ENCODE data around the gene PFDN4.

Gene PFDN4

GRCh38 chr20:54173653-54174456 is 34.0 kb upstream of the PFDN4 start, which contains the start of gene CYP24A1:
Gene CYP24A1, minus strand, starts transcription at chr20:54173986. Its CDS starts 407 bp downstream, at chr20:54173579.
- DNase-seq (ENCODE audit: low read depth, low spot score), result no peak

DNA sequence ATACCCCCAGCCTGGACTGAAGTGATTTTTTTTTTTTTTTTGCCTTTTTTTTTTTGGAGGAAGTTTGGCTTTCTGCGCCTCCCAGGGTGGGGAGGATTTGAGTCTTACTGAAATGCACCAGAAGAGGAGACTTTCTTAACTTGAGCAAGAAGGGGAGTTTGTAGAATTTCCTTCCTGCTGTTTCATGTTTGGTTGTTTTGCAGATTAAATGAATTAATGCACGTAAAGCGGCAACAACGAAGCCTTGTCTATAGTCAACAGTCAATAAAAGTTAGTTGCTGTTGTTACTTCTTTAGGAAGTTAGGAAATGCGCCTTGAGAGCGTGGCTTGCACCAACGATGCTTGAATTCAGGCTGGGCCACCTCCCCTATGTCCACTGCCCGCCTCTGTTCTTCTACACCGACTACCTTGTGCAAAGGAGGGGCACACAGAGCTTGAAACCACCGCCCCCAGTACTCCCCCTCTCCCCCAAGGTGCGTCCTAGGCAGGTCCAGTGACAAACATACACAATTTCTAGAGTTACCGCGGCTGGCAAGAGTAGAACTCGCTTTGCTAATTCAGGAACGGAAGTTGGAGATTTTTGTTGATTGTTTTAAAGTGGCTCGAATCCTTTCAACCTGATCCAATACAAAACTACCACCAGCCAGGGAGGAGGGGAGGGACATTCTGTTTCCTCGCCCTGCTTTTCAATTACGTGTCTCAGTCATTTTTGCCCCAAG is 33.3 kb upstream of the PFDN4 start:
- DNase-seq (ENCODE audit: low read depth, low spot score), result no peak

DNA sequence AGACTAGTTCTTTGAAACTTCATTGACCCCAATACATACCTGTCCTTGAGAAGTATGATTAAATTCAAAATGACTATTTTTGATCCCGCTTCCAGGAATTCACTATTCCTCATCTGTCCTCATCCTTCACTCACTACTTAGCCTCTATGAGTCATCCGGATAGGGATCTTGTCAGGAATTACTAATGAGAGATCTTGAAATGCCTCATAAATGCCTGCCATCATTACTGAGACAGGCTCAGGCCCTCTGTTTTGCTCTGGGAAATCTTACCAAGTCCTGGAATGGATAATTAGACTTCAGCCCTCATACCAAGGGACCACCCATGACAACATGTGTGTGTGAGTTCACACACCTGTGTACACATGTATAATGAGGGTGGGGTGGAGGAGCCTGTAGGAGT is 31.3 kb upstream of the PFDN4 start:
- no peak for DNase-seq (ENCODE audit: low read depth, low spot score)

- no peak for DNase-seq (ENCODE audit: low read depth, low spot score)
Observed at GRCh38 chr20:54177378-54177777, 30.5 kb upstream of the PFDN4 start.

GRCh38 chr20:54178256-54178655 is 29.6 kb upstream of the PFDN4 start:
- no peak for DNase-seq (ENCODE audit: low read depth, low spot score)

GRCh38 chr20:54179946-54180345 is 27.9 kb upstream of the PFDN4 start:
- DNase-seq (ENCODE audit: low read depth, low spot score), result no peak

DNA sequence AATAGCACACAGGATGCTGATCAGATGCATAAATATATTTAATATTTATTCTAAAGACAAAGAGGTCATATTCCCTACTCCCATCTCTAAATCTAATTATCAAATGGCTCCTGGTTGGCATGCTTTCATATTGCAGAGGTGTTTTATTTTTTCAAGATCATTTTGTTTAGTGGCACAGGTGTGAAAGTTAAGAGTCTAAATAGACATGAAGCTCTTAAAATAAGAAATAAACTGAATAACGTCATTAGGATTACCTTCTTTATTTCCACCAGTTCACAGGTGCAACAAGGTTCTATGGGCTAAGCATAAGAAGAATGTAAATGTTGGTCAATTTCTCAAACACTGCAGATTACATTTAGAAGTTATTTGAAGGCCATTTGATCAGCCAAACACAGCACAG is 27.0 kb upstream of the PFDN4 start:
- no peak for DNase-seq (ENCODE audit: low read depth, low spot score)

DNA sequence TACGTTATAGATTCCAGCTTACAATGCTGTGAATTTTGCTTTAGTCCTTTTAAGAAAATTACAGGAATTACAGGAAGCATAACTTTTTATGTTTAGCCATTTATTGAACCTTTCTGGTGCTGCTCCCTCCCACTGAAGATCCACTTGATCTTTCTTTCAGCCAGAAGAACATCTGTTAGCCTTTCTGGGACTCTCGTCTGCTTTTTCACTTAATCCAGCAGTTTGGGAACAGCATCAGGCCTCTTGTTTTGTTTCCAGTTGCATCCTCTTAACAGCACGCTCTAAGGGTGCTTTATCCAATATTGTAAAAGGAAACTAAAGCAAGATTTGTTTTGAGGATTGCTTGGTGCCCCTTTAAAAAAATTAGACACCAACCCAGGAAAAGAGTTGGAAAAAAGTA is 23.8 kb upstream of the PFDN4 start:
- no peak for DNase-seq (ENCODE audit: low read depth, low spot score)

DNA sequence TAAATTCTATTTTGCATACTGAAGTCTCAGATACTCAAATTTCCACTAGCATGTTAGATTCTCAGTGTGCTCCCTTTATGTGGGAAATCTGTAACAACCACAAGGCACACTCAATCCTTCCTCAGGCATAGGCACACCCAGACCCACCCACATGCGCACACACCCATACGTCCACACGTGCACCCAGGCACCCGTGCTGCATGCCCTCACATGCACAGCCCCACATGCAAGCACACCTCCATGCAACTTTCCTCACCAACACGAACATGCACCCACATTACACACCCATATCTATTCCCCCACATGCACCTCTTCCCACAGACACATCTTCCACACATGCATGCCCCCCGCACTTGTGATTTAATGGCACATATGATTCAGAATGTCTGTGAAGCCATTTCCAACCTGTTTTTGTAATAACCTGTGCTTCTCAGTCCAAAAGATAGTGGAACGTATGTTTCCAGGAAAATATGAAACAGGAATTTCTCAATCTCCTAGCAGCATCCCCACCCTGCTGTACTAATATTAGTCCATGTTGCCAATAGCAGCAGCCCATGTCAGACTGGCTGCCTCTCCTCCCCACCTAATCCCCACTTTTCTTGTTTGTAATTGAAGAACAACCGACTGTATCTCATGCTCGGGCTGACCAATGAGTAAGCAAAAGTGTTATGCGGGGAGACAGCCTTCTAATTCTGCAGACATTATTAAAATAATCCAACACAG is 22.8 kb upstream of the PFDN4 start:
- no peak for DNase-seq (ENCODE audit: low read depth, low spot score)

DNA sequence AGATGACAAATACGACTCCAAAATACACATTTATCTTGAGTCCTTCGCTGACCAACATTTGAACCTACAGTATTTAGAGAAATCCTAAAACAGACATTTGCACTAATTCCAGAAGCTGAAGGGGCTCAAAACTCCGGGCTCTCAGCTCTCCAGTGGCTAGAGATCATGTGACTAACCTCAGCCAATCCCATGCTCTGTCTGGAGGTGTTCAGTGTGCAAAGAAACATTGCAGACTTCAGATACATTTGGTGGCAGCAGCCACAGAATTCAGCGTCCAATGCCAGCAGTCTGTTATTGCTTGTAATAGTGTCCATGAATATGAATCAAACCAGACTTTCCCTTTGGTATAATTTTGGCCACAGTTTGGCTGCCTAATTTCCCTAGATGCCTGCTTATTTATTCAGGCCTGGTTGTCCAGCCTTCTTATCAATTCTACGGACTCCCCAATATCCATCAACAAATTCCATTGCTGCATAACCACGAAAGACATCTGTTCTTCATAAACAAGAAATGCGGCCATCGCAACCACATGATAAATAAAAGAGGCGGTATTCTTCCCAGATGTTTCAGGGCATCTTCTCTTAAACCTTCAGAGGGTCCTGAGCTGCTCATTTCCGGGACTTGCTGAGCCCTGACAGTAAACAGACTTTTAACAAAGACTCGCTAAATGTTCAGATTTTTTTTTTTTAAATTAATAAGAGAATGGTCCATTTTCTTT is 19.6 kb upstream of the PFDN4 start:
- DNase-seq (ENCODE audit: low read depth, low spot score), result no peak

DNA sequence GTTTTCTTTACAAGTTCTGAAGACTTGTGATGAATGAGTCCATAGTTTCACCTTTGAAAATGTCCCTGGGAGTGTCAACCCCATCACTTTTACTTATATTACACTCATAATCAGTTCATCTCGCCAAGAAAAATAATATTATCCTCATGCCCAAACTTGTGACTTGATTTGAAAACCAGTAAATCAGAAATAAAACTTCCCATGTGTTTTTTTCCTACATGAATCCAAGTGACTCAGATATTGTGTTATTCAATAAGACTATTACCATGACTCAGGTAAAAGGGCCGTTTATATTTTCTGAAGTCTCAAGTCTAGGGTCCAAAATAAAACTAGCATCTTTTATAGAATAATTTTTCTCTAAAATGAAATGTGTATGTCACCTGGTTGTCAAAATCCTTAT is 18.3 kb upstream of the PFDN4 start:
- DNase-seq (ENCODE audit: low read depth, low spot score), result no peak

DNA sequence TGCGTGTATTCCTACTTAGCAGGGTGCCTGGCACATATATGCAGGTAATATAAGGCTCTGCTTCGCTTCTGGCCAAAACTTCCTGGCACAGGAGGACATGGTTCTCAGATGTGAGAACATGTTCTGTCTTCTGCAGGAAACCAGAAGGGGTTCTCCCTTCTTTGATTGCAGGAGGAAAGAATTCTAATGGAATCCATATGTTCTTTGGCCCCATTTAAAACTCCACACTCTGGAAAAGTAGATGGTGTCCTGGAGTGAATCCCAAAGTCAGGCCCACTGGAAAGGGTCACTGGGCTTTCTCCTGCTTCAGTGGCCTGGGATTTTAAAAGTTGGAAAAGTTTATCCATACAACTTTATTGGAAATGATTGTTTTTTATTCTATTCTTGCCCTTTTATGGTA is 17.7 kb upstream of the PFDN4 start:
- no peak for DNase-seq (ENCODE audit: low read depth, low spot score)

DNA sequence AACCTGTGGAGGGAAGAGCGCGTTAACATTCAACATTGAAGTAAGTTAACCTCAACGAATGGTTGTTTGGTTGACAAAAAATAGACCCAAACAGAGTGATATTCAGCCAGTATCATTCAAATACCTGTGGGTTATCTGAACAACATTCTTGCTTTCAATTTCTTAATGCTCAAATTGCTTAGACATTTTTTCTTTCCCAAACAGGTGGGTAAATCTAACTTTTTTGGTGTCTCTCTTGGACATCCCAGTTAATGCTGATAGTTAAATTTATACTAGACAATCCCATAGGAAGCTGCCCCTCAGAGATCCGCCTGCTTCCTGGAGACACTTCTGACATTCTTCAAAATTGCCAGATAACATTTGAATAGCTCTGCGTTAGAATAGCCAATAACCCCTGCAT is 14.1 kb upstream of the PFDN4 start:
- no peak for DNase-seq (ENCODE audit: low read depth, low spot score)

DNA sequence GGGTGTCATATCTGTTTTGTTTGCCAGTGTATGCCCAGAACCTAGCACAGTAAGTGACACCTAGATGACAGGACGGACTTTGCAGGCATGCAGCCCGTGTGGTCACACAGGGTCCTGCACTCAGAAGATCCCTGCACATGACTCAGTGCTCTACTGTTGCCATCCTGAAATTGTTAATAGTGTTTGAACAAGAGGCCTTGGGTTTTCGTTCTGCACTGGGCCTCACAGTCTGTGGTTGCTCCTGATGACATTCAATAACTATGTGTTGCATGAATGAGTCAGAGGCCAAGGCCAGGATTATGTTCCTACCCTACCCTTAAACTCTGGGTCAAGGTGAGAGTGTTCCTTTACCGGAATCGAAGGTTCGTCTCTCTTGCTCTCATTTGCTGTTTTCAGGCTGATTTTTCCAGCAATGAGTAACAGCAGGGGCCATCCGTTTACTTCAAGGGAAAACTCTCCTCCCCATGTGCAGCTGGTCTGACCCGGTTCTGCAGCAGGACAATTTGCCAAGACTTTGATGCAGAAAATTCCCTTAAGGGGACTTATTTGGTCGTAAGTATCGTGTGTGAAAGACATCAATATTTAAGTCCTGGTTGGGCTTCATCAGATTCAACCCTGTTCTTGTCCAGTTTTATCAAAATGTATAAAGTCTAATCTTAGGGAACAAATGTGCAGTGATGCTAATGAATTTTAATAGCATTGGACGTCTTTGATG is 13.0 kb upstream of the PFDN4 start:
- DNase-seq (ENCODE audit: low read depth, low spot score), result no peak

- no peak for DNase-seq (ENCODE audit: low read depth, low spot score)
Observed at GRCh38 chr20:54195483-54196472, 12.1 kb upstream of the PFDN4 start.

DNA sequence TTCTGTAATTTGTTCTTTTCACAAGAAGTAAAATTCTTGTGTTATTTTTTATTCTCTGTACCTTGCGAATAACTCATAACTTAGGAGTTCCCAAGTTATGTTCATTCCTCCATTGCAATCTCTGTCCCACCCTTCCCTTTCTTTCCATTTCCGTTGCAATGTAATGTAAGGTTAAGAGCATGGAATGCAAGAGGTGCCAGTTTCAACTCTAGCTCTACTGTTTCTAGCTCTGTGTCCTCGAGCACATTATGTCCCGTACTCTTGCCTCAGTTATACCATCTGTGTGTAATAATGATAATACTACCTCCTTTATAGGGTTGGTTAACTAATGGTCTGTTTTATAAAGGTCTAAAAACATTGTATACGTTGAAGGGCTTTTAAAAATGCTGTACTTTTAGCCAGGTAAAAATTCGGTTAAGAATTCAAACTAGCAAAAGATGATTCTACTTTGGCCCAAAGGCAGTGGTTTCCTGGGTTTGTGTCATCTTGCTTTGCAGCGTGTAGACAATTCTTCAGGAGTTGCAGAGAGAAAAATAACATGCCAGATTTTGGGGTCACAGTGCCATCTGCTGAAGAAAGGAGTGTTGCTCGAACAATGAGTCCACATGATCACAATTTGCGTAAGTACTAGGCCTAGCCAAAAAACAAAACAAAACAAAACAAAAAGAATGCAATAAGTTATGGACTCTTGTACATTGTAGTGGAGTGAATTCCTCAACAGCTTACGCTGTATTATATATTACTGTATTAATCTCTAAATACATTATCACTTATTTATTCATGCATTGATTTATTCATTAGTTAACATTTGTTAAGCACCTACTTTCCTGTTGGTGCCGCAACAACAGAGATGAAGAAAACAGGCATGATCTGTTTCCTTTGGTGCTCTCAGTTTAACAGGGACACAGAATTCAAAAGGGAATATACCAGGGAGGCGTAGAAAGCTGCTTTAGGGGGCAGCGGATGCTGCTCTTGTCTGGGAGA is 10.0 kb upstream of the PFDN4 start:
- no peak for DNase-seq (ENCODE audit: low read depth, low spot score)

- no peak for DNase-seq (ENCODE audit: low read depth, low spot score)
Observed at GRCh38 chr20:54199283-54199682, 8.6 kb upstream of the PFDN4 start.

DNA sequence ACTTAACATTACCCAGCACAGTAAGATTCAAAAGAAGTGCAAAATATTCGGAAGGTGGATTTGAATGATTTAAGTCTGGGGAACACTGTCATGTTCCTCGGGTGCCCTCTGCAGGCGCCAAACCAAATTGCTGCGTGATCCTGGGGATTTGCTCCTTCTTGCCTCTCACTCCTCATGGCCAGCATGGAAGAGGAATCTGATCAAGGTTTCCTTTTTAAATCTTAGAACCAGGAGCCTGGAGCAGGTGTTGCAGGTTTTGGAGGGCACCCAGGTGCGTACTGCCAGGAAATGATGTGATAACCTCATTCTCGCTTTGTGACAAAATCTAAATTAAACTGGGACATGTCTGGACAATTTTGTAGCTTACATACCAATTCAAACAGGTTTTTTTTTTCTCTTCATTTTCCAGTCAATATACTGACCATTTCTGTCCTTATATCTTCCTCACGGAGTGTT is 8.1 kb upstream of the PFDN4 start:
- DNase-seq (ENCODE audit: low read depth, low spot score), result peak; percentile 53

All from brain pericyte (primary cell).